ENCODE data around the gene FAM3C.

The FAM3C gene

DNA sequence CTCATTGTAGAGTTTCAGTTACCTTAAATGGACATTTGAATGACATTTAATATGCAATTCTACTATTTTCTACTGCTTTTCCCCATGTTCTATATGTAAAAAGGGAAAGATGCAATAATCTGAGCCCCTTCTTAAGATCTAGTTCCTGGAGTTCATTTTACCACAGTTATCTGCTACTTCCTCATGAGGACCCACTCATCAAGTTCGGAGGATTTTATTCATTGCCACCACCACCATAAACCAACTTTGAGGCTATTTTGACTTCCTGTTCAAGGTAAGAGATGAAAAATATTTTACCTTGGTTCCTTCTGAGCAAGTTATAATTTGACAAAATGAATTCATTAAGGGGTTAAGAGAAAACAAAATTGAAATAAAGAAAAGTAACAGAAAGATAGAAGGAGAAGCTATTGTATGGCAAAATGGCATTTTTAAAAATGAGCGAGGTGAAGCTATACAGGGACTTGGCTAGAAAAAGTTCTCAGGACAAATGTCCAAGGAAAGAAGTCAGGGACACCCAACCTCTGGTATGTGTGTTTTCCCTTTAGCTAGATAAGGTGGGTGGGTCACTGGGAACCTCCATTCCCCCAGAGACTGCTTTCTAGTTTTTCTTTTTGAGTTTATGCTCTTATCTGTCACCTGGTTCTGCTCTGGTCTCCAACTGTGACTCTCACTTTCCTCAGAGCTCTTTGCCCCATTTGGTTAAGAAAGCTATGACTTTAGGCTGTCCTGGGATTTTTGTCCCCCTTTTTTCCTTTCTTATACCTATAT lies 14.9 kb upstream of the FAM3C start:
- DNase-seq = no peak

GRCh38 chr7:121406944-121407343 lies 10.8 kb upstream of the FAM3C start:
- no peak for DNase-seq

DNA sequence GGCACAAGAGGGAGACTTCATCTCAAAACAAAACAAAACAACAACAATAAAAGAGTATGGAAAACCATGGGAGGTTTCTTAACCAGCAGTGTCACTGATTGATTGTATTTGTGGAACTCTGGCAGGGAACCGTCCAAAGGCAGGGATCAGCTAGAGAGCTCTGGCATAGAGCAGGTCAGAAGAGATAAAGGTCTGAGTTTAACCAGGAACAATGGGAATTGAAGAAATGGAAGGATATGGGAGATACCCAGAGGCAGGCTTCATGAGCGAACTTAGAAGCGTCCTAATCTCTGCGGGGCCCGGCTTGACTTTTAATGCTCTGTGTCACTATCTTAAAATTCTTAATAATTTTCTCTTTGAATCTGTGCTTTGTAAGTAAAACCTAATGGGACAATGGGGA lies 10.4 kb upstream of the FAM3C start:
- DNase-seq = no peak

- no peak for DNase-seq
These were observed 8.2 kb upstream of the FAM3C start for GRCh38 chr7:121404348-121404747.

DNA sequence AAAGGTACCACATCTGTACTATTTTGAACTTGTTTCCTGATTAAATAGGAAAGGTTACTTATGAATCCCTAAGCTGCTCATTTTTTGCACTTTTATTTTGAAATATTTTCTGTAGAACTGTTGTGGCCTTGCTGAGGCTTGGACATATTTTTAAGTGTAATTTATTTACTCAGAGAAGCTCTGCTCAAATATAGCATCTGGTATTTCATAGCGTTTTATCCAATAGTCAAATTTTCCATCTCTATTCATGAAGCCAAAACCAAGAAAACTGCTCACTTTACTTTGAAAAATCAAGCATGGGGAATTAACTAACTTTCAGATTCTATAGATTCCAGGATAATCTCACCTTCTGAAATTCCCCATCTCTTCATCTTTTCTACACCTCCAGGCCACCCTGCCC lies 6.6 kb upstream of the FAM3C start:
- DNase-seq = no peak

GRCh38 chr7:121401896-121402295 lies 5.8 kb upstream of the FAM3C start:
- DNase-seq = no peak

GRCh38 chr7:121398246-121398645 lies 2.1 kb upstream of the FAM3C start:
- no peak for DNase-seq

DNA sequence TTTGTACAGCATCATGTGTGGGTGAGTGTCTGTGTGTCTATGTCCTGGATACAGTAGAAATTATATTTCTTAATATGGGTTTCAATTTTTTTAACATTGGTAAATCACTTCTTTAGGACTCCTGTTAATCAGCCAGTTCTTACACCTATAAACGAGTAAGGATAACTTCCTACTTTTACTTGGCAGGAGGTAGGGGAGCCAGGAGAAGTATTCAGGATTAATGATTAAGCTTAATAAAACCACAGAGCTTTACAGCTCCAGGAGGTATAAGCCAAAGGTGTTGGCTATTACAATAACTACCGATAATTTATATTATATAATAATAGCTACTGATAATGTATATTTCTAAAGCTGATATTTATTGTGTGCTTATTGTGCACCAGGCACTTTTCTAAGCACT lies 1.7 kb upstream of the FAM3C start:
- DNase-seq = no peak

DNA sequence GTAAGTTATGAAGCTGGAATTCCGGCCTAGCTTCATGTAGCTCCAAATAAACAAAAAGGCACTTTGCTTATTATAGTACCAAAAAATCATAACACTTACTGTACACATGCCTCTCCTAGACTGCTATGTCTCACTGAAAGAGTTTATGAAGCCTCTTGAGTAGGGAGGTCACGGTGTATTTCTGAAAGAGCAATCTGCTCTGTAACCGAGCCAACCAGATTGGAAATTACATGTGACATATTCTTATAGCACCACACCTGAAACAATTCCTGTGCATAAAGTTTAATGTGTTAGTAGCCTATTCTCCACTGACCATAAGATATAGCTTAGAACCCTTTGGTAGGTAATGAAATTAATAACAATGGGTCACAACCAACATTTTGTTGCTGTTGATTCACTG lies 1.3 kb upstream of the FAM3C start:
- DNase-seq = no peak

DNA sequence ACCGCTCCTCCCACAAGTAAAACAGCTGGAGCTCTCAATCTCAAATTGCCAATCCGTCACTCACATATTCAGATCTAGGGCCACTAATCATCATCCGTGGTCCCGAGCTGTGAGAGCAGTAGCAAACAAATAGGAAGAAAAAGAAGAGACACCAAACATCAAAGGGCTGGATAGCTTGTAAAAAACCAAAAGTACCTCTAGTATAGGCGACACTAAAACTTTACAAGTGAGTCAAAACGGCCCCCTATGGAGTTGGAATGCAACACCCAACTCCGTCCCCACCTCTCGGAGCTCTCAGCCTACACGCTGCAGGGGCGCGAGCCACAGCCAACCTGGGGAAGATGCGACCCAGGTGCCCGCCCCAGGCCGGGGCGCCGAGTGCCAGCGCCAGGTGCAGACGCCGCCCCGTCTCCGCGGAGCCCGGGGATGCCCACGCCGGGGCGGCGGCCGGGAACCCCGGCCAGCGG lies 581 bp downstream of the FAM3C start:
- peak; percentile 62 for DNase-seq

- DNase-seq = no peak
These were observed 1.4 kb downstream of the FAM3C start for GRCh38 chr7:121394709-121395140.

DNA sequence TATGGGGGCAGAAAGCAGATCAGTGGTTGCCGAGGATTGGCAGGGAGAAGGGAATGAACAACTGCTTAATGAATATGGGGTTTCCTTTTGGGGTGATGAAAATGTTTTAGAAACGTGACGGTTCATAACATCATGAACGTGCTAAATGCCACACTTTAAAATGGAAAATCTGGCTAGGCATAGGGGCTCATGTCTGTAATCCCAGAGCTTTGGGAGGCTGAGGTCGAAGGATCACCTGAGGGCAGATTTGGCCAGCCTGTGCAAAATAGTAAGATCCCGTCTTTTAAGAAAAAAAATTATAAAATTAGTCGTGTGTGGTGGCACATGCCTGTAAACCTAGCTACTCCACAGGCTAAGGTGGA lies 3.1 kb downstream of the FAM3C start:
- DNase-seq = no peak

GRCh38 chr7:121392277-121393004 lies 3.7 kb downstream of the FAM3C start:
- no peak for DNase-seq

DNA sequence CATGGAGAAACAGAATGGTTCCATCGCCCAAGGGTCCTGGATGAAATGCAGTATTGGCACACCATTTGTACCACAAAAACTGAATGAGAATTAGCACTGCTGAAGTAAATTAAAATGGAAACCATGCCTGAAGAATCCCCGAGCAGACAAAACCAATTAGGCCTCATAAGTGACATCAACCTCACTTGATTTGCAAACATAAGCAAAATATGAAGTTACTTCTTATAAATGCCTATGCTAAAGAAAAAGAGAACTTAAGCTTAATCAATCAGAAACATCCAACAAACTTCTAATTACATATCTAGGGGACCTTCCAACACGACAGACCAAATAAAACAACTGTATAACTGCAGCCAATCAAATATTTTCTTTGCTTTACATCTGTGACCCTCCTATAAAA lies 4.4 kb downstream of the FAM3C start:
- DNase-seq = no peak

DNA sequence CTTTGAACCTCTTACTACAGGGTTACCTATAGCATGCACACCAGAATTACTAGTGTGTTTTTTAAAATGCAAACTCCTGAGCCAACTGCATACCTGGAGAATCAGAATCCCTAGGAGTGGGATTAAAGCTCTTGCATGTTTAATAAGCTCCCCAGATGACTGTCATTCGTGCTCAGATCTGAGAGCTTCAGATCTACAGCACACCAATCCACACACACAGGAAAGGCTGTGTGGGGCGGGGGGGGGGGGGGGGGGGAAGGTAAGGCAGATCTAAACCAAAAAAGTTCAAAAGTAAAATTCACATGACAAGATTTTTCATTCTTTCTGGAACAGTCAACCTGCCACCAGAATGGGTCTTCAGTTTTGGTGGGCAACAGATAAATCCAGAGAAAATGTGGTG lies 5.5 kb downstream of the FAM3C start:
- no peak for DNase-seq

DNA sequence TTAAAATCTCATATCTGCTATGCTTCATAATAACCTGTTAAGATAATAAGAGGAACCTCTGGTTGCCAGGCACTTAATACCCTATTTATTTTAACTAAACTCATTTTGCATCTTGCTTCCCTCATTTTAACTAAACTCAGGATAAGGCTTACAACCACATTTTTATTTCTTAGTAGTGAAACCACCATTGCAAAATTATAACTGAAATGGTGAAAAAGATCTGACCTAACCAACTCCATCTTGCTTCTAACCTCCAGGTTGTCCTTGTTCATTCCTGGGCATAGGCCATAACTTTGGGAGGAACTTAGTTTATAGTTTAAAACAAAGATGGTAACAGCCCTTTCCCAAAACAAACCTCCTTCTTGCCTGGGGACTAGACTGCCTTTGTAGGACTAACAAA lies 6.0 kb downstream of the FAM3C start:
- DNase-seq = no peak

DNA sequence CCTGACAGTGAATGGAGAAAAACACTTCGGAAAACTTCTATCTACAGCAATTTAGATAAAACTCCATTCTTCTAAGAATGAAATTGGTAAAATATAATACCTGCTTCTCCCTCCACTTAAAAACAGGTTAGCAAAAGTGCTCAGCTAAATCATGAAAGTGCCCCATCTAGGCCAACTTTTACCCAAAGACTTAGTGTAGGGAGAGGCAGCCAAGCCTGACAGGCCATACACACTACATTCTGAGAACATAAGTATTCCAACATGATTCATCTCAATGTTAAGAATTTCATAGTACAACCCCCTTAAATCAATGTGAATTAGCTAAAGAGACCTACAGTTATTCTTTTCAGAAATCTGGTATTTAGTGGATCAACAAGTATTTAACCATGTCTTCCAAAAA lies 7.2 kb downstream of the FAM3C start:
- DNase-seq = no peak

- DNase-seq = no peak
These were observed 10.3 kb downstream of the FAM3C start for GRCh38 chr7:121385800-121386179.

DNA sequence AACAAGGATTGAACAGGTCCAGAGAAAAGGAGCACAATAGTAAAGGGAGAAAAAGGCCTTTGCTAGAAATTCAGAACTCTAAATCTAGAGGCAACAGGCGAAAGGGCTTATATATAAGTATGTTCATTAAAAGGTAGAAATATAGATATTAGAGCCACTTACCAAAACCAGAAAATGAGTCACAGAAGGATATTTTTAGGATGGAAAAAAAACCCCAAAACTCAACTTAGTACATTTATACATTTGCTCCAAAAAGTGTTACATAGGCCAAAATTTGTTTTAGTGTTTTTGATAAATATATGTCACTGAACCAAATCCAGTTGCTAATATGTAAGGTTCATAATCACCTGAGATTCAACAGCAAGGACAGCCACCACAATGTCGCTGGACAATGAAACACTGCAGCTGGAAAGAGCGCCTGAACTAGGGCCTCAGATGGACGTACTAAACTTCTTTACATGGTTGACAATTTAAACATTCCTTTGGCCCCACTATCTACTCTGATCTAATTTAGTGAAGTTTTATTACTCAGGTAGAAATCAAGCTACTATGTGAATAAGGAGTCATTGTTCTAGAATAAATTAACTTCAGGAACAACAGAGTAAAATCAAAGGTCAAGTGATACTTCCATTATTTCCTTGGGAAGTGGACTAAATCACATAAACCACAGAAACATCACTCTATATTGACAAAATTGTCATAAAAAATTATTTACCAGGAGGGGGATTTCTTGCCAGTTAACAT lies 10.9 kb downstream of the FAM3C start:
- DNase-seq = no peak

GRCh38 chr7:121384265-121384664 lies 11.8 kb downstream of the FAM3C start:
- no peak for DNase-seq

- DNase-seq = no peak
These were observed 12.7 kb downstream of the FAM3C start for GRCh38 chr7:121383235-121383910.

DNA sequence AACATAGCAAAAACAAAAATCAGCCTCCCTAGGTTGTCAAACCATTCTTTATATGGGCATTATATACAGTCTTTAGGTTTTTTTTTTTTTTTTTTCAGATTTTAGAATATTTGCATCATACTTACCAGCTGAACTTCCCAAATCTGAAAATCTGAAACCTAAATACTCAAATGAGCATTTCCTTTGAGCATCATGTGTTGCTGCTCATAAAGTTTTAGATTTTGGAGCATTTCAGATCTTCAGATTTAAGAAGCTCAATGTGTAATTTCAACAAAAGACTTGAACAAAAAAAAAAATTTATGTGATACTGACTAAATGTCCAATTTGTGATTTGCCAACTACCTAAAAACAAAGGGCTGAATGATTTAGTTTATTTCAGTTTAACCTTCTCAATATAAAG lies 13.6 kb downstream of the FAM3C start:
- DNase-seq = no peak

DNA sequence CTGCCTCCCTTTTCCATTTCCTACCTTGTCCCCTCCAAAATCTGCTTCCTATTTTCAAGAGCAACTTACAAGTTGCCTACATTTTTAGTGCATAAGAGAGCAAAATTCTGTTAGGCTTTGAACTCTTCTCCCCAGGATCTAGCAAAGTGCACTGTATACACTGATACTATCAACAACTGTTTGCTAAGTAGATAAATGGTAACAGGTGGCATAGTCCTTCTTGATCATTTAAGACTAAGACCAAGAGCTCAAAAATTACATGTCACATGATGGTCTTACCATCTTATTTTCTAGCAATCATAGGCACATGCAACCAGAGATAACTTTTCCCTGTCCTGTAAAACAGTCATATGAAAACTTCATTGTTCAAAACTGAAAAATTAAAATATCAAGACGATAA lies 16.2 kb downstream of the FAM3C start:
- DNase-seq = no peak
